HepG2 (cell line): Measurements from ENCODE around the gene GRID1. TPM values are rescaled to one million over a fixed set of nuclear protein-coding genes. Genes with fewer than 3 reads are reported as not detected.

Source experiments
- ATAC-seq: fragments of 200-7000 bp; cut with Tn5 transposase; 3 replicates; pipeline ENCODE4 v1.9.1; 2020; ENCODE audit warnings: mild to moderate bottlenecking, moderate library complexity
- BruUV-seq: library from RNA; stranded (reverse); fragments of 400-500 nt; replicated peaks from 2 replicates; lab custom pipeline; 2021; lab: Mats Ljungman, UMichigan
- CTCF ChIA-PET: fragments of 300-600 bp; formaldehyde crosslinking; extraction: SDS; loops from one replicate; lab custom pipeline; 2021; ENCODE audit warnings: low total read pairs, inconsistent platforms, low intra/inter-chr PET ratio; lab: Yijun Ruan, JAX
- POLR2A ChIA-PET: fragments of 350-600 bp; sonication (Branson Sonifier 250); formaldehyde crosslinking; loops from one replicate; lab custom pipeline; 2020; ENCODE audit warnings: antibody characterized with exemption, inconsistent platforms; lab: Yijun Ruan, JAX
- DNase-seq: peaks from one replicate; pipeline ENCODE4 v3.0.0-alpha.2; 2015; ENCODE audit warnings: low spot score
- FAIRE-seq: peaks from 3 replicates; lab custom pipeline; 2011; peaks lifted over from hg19 to GRCh38; lab: Jason Lieb, UNC
- H2AFZ ChIP-seq: one replicate; pipeline ENCODE4 v1.6.1; 2011; ENCODE audit warnings: low read length, inconsistent platforms
- H3K27ac ChIP-seq: fragments of 300-600 bp; 3 replicates; pipeline ENCODE4 v1.8.0; 2011; ENCODE audit warnings: mixed run types, mild to moderate bottlenecking, mixed read lengths, low read length, inconsistent platforms; ENCODE audit not compliant: insufficient read depth; ENCODE audit errors: extremely low read length
- H3K27me3 ChIP-seq, 2 experiments: fragments of 200-600 bp in 1 of 2; 2 replicates in 1 of 2; 3 replicates in 1 of 2; pipeline versions ENCODE4 v1.6.0 to v1.8.0; 2011; ENCODE audit warnings: low read length in 2 of 2, mild to moderate bottlenecking in 2 of 2, moderate library complexity in 2 of 2, inconsistent platforms in 1 of 2; ENCODE audit not compliant: insufficient read depth in 2 of 2, control insufficient read depth in 1 of 2
- H3K36me3 ChIP-seq, 2 experiments: fragments of 200-600 bp in 1 of 2; replicated peaks in 1 of 2; 2 replicates in 1 of 2; 3 replicates in 1 of 2; pipeline versions ENCODE4 v1.5.1 to v1.8.0; 2011; ENCODE audit warnings: low read length in 2 of 2, inconsistent platforms in 1 of 2; ENCODE audit not compliant: insufficient read depth in 2 of 2, control insufficient read depth in 1 of 2
- H3K4me1 ChIP-seq: 2 replicates; pipeline ENCODE4 v1.5.1; 2012; ENCODE audit warnings: low read length, inconsistent platforms; ENCODE audit not compliant: insufficient read depth
- H3K4me2 ChIP-seq: 2 replicates; pipeline ENCODE4 v1.6.0; 2011; ENCODE audit warnings: low read depth, low read length, inconsistent platforms
- H3K4me3 ChIP-seq, 3 experiments: fragments of 200-600 bp in 1 of 3; sonication (generic), shearing (Covaris generic) in 1 of 3; replicated peaks in 1 of 3; 2 replicates each; pipeline ENCODE4 v1.5.1; 2011 to 2016; ENCODE audit warnings: low read length in 3 of 3, inconsistent platforms in 2 of 3, low read depth in 2 of 3, mild to moderate bottlenecking in 2 of 3, control low read depth in 1 of 3, mixed read lengths in 1 of 3; ENCODE audit not compliant: insufficient read depth in 1 of 3
- H3K79me2 ChIP-seq: one replicate; pipeline ENCODE4 v1.6.1; 2011; ENCODE audit warnings: low read length, inconsistent platforms; ENCODE audit not compliant: insufficient read depth
- H3K9ac ChIP-seq: 2 replicates; pipeline ENCODE4 v1.6.0; 2011; ENCODE audit warnings: mild to moderate bottlenecking, low read depth, low read length, inconsistent platforms; ENCODE audit not compliant: insufficient read depth
- H3K9me3 ChIP-seq: 2 replicates; pipeline ENCODE4 v1.5.1; 2012; ENCODE audit warnings: mild to moderate bottlenecking, low read length
- H4K20me1 ChIP-seq: 2 replicates; pipeline ENCODE4 v1.6.0; 2011; ENCODE audit warnings: inconsistent platforms, mild to moderate bottlenecking, low read length, moderate library complexity; ENCODE audit not compliant: insufficient read depth
- CEBPG ChIP-seq: IDR thresholded peaks from 2 replicates; pipeline ENCODE4 v1.6.1; 2016
- DNMT3B ChIP-seq: conservative IDR thresholded peaks from 2 replicates; pipeline ENCODE4 v1.6.1; 2016; ENCODE audit warnings: missing biosample characterization, control low read depth
- HOMEZ ChIP-seq: IDR thresholded peaks from 2 replicates; pipeline ENCODE4 v1.6.1; 2016; ENCODE audit warnings: low read depth
- PCBP2 ChIP-seq: fragments of 200-400 bp; formaldehyde crosslinking; optimal IDR thresholded peaks from 2 replicates; pipeline ENCODE3; 2018; ENCODE audit warnings: low read length, low read depth; ENCODE audit not compliant: poor library complexity, severe bottlenecking
- PITX1 ChIP-seq: sonication (generic); formaldehyde crosslinking; IDR thresholded peaks from 2 replicates; pipeline ENCODE4 v1.5.1; 2020; ENCODE audit warnings: mild to moderate bottlenecking, missing genetic modification reagents
- TRAFD1 ChIP-seq: sonication (generic); formaldehyde crosslinking; IDR thresholded peaks from 2 replicates; pipeline ENCODE4 v1.5.1; 2020; ENCODE audit warnings: missing genetic modification reagents, mild to moderate bottlenecking, borderline replicate concordance
- ZNF121 ChIP-seq: sonication (generic); formaldehyde crosslinking; IDR thresholded peaks from 2 replicates; pipeline ENCODE4 v1.5.0; 2020; ENCODE audit warnings: mild to moderate bottlenecking, missing genetic modification reagents
- ZNF33A ChIP-seq: sonication (generic); formaldehyde crosslinking; IDR thresholded peaks from 2 replicates; pipeline ENCODE4 v1.5.1; 2020; ENCODE audit warnings: missing genetic modification reagents, mild to moderate bottlenecking, moderate library complexity, borderline replicate concordance
- ZNF784 ChIP-seq: sonication (generic); formaldehyde crosslinking; IDR thresholded peaks from 2 replicates; pipeline ENCODE4 v1.5.1; 2020; ENCODE audit warnings: missing genetic modification reagents, mild to moderate bottlenecking, borderline replicate concordance
- ZNF839 ChIP-seq: sonication (generic); formaldehyde crosslinking; IDR thresholded peaks from 2 replicates; pipeline ENCODE4 v1.4.0; 2020; ENCODE audit warnings: missing genetic modification reagents, mild to moderate bottlenecking, borderline replicate concordance
- WGBS: methylation state at CpG from one replicate; pipeline ENCODE4 v1.1.6; 2017; ENCODE audit warnings: low lambda C conversion rate; 5-methylcytosine and 5-hydroxymethylcytosine counted together
- in situ Hi-C: cut with HindIII; loops from 2 replicates; pipeline ENCODE4 v1.10.0; 2017; ENCODE audit warnings: low pct_unique_long_range_greater_than_20kb; ENCODE audit not compliant: extremely low pct_ligation_motif_present
- intact Hi-C: fragments of 100-400 bp; cut with micrococcal nuclease; formaldehyde crosslinking; loops from one replicate; pipeline ENCODE4 v1.10.0; 2022; ENCODE audit not compliant: unreplicated experiment
- polyA plus RNA-seq, 8 experiments: library from polyadenylated mRNA; depleted of rRNA in 3 of 8; stranded (reverse) in 7 of 8; unstranded in 1 of 8; fragments of >200 nt; fragmentation: Illumina TruSeq in 4 of 8; extraction: Trizol in 4 of 8; gene quantifications; 2 replicates each; pipeline versions ENCODE4 v1.2.1 to v1.2.3, GENCODE V29; 2011 to 2016; ENCODE audit warnings: low read depth in 4 of 8, missing spikeins in 1 of 8, mixed read lengths in 1 of 8; ENCODE audit not compliant: insufficient read depth in 1 of 8
- total RNA-seq, 5 experiments: library from RNA; depleted of rRNA; stranded (reverse); fragments of >200 nt; fragmentation: Illumina TruSeq; extraction: Trizol; gene quantifications; 2 replicates each; pipeline ENCODE4 v1.2.3, GENCODE V29; 2016; ENCODE audit warnings: low read depth in 1 of 5

GRID1 gene
- total and polyA plus RNA-seq, 2 of the 13 experiments (the other 11 are each of a cell fraction or from before 2014, with no cell fraction given) = 0.05 TPM; not detected in 1

GRCh38 chr10:86048571-86048970, 318.0 kb downstream of the GRID1 start:
- CTCF ChIA-PET = no interaction called here
- Histone ChIP-seq H2AFZ (no peak overlapping the region), H3K9me3 (no peaks in the 10 kb centered on the region), H3K4me1 (no peaks in the 10 kb centered on the region), H3K27ac (no peak overlapping the region), H3K4me3 (no peak overlapping the region), H3K4me2 (no peak overlapping the region), H3K27me3 (no peaks in the 10 kb centered on the region; a peak in 1 of 5 replicates), H3K9ac (no peak overlapping the region), H4K20me1 (no peaks in the 10 kb centered on the region), H3K79me2 (no peaks in the 10 kb centered on the region), H3K36me3 (no peaks in the 10 kb centered on the region)
- intact Hi-C loops (no loop called here), in situ Hi-C loops (no loop called here)
- TF ChIP-seq CEBPG (no peak), PCBP2 (no peak), ZNF33A (CRISPR knock-in tag) (no peak), TRAFD1 (CRISPR knock-in tag) (no peak), ZNF121 (CRISPR knock-in tag) (no peak)
- DNase-seq (no peak), FAIRE-seq (no peak), ATAC-seq (no peak)
- POLR2A ChIA-PET = no interaction called here
- no TSS peak for BruUV-seq

GRCh38 chr10:86047588-86047987, 319.0 kb downstream of the GRID1 start:
- TF ChIP-seq ZNF839 (no peak), DNMT3B (CRISPR knock-in tag) (no peak), PITX1 (CRISPR knock-in tag) (no peak), ZNF784 (no peak), HOMEZ (CRISPR knock-in tag) (no peak)
- H3K9ac ChIP-seq = no peak overlapping the region
- H3K4me3 ChIP-seq = no peak overlapping the region
- DNase-seq = no peak
- in situ Hi-C loops (no loop called here), intact Hi-C loops (no loop called here)
- no peaks in the 10 kb centered on the region; a peak in 1 of 5 replicates for H3K27me3 ChIP-seq
- ATAC-seq = no peak
- FAIRE-seq = no peak
- no peaks in the 10 kb centered on the region for H3K79me2 ChIP-seq
- no peak overlapping the region for H3K27ac ChIP-seq
- BruUV-seq = no TSS peak
- no peaks in the 10 kb centered on the region for H4K20me1 ChIP-seq
- H3K4me2 ChIP-seq = no peak overlapping the region
- WGBS = 1% methylated on average over 7 of the region's 7 CpGs
- H3K9me3 ChIP-seq = no peaks in the 10 kb centered on the region
- CTCF ChIA-PET = no interaction called here
- POLR2A ChIA-PET = no interaction called here
- H3K36me3 ChIP-seq = no peaks in the 10 kb centered on the region
- no peak overlapping the region for H2AFZ ChIP-seq
- no peaks in the 10 kb centered on the region for H3K4me1 ChIP-seq
